Tongue (tissue), 2 donors: Measurements from ENCODE around the gene EEA1. TPM values are rescaled to one million over a fixed set of nuclear protein-coding genes. Genes with fewer than 3 reads are reported as not detected.

Experiments
- DNase-seq: peaks from one replicate; pipeline ENCODE4 v3.0.0-alpha.2; 2015
- total RNA-seq: library from RNA; depleted of rRNA; stranded (reverse); fragments of >200 nt; gene quantifications from one replicate; pipeline ENCODE4 v1.2.3, GENCODE V29; 2014

The EEA1 gene
- total RNA-seq, 1 donor from 2014 or later, result 43.8 TPM

DNA sequence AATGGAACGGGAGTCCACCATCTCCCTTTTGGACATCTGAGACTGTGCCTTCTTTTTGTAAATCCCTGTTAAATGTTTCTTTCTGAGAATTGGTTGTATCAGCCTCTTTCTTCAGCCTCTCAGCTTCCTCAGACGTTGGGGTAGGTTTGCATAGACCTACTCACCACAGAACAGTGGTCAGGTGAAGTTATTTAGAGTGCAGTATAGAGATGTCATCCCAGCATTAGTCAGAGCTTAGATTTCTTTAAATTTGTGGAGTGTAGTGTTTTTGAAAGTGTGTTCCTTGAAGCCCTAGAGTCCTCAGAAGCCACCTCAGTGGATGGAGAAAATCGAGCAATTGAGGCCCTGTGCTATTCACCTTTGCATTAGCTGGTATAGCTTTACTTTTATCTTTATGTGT is 8.9 kb upstream of the EEA1 start:
- no peak for DNase-seq

DNA sequence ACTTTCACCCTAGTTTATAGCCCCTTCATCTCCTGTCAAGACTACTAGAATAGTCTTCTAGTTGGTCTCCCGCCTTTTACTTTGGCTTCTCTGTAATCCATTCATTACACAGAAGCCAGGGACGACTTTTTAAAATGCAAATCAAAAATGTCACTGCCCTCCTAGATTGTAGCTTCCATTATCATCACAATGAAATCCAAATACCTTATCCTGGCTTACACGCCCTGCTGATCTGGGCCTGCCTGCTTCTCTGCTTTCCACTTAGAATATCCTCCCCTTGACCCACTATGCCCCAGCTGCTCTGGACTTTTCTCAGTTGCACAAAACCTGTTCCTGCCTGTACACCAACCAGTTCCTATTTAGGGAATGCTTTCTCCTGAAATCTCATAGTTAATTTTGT is 4.5 kb upstream of the EEA1 start:
- DNase-seq, result no peak

DNA sequence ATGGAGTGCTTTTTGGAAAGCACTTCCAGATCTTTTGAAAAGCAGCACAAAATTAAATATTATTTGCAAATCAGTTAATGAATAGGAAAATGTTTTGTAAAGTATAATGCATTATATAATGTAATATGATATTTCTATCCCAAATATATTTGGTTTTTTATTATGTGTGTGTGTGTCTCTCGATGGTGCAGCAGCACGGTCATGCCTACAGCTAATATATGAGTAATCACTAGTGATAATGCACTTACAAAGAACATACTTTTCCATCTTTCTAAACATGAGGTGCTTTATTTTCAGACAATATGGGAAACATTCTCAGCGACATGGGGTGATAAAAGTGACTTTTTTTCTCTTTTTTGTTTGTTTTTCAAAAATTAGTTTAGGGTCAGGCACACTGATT is 1.3 kb upstream of the EEA1 start:
- DNase-seq, result no peak

DNA sequence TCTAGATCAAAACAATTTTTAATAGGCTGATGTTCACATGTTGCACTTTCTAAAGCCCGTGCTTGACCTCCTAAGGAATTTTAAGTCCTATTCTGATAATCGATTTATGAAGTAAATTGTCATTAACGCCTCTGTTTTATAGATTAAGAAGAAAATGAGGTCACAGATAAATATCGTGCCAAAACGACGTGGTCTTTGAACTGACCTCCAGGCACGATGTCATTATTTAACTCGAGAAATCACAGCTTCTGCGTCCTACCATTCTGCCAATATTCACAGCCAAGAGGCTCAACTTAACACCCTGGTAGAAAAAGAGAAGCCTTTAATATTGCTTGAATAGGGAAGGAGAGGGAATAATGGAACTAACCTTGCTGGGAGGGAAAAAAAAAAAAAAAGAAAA is 888 bp upstream of the EEA1 start:
- DNase-seq, result peak; percentile 40

DNA sequence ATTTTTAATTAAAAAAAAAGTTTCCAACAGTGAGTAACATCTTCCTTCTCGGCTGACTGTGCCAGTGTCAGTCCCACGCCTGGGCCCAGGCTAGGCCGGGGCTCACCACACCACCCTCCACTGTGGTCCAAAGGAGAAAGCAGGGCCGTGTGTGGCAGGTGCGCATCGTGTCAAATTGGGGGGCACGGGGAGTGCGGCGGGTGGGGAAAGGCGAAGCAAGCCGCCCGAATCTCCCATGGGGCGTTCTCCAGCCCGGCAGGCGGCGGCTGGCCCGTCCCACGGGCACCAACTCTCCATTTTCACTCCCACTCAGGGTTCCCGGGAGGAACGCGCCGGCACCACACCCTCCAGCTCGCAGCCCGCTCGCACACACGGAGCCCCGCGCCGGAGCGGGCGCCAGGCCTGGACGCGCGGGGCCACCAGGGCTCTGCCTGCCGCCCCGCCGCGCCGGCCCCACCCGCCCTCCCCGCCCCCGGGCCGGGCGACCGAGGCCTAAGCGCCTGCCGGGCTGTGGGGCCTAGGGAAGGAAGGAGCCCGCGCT is 604 bp downstream of the EEA1 start:
- peak; percentile 53 for DNase-seq

DNA sequence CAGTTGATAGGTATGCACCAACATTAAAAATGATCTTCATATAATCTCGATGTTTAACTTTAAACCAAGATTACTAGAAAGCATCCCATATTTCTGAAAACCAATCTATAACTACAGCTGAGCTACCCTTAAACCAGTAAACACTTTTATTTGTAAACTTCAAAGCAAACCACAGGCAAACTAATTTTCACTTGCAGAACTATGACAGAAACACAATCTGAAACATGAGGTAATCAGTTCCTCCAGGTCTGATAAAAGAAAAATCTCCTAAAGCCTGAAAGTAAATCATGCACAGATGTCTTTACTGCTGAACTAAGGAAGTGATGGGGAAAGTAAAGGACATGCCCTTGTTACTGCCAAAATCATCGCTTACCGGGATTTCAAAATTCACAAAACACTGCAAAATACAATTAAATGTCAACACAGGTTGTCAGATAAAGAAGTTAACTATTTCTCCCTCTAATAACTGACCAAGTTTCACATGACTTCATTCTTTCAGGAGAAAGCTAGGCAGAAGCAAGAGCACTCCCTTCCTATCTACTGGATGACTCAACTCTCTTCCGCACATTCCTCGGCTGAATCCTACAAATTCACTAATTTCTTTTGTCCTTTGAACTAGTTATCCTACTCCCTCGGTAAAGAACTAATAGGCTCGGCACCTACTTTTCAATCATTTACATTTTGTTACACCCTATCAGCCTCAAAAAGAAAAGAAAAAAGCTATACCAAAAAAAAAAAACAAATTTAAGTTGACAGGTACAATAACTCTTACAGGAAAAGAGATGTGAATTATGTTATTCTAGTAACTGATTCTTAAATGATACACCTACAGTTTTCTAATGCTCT is 1.4 kb downstream of the EEA1 start:
- peak; percentile 49 for DNase-seq

DNA sequence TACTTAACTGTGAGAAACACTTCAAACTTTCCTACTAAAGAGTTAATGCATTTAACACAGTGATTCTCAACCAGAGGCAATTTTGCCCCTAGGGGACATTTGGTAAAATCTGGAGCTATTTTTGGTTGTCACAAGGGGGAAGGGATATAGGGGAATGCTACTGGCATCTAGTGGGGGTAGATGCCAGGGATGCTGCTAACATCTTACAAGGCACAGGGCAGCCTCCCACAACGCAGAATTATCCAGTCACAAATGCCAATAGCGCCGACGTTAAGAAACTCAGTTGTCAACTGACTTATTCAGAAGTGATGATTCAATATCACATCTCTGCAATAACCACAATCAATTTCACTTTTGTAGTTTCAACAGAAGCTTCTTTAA is 2.0 kb downstream of the EEA1 start:
- DNase-seq, result peak; percentile 56

DNA sequence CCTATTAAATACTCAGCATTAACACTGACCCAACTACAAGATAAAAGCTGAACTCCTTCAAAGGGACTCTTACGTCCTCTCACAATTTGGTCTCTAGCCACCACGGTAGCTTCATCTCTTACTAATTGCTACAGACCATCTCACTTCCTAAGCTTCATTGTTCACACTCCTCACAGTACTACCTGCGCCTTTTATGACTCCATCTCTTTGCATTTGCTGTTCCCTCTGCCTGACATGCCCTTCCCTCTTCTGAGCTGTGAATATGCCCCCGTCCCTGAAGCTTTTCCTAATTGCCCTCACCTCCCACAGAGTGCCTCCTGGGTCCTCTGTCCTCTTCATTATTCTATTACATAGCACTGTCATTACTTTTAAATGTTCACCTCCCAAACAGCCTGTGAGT is 2.5 kb downstream of the EEA1 start:
- DNase-seq, result no peak

DNA sequence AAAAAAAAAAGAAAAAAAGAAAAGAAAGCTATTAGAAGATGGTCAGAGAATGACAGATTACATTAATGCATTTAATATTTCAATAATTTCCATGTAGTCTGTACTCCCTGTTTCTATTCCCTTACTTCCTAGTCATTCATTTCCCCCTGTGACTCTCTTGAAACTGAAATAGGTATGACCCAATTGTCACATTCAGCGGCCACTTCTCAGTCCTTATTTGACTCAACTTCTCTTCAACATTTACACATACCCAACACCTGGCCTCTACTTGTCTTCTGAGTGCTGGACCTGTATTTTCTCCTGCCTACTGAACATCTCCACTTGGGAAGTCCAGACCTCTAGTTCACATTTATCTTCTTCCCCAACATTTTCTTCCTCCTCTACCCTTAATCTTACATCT is 7.2 kb downstream of the EEA1 start:
- DNase-seq, result no peak

DNA sequence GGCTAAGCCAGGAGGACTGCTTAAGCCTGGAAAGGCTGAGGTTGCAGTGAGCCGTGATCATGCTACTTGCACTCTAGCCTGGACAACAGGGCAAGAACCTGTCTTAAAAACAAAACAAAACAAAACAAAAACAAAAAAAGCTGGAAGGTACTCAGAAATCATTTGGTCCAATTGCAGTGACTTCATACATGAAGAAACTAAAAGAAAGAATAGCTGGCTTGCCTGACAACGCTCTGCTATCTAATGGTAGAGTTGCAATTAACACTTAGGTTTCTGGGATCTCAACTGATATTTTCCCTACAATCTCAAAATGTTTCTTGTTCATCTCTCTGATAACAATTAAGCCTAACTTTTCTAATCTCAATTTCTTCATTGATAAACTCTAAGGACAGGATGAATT is 13.7 kb downstream of the EEA1 start:
- DNase-seq, result no peak

DNA sequence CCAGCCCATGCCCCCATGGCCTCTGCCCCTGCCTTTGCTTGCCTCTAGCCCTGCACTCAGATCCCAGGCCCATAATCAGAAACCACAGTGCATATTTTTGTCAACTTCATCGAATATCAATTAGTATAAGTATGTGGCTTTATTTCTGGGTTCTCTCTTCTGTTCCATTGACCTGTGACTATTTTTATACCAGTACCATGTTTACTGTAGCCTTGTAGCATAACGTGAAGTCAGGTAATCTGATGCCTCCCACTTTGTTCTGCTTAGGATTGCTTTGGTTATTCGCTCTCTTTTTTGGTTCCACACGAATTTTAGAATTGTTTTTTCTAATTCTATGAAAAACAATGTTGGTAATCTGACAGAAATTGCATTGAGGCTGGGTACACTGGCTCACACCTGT is 14.9 kb downstream of the EEA1 start:
- no peak for DNase-seq

DNA sequence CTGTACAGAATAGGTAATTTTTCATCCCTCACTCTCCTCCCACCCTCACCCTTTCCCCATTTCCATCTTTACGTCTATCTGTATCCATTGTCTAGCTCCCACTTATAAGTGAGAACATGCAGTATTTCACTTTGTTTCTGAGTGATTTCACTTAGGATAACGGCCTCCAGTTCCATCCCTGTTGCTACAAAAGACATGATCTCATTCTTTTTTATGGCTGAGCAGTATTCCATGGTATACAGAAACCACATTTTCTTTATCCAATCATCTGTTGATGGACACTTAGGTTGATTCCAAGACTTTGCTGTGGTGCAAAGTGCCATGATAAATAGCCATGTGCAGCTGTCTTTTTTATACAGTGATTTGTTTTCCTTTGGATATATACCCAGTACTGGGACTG is 16.4 kb downstream of the EEA1 start:
- no peak for DNase-seq

DNA sequence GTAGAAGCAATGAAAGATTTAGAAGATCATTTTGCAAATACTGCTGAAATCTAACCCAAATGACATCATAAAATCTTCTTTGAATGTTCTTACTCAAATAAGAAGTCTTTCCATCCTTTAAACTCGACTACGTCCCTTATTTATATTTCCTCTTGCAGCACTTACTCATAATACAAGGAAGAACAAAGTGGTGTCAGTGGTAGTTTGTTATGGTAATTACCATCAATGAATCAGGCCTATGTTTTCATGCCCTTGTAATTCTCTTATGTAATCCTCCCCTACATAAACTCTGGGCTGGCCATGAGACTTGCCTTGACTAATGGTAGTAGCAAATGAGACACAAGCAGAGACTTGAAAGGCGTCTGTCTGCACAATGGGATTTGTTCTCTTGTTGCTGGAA is 17.0 kb downstream of the EEA1 start:
- no peak for DNase-seq

DNA sequence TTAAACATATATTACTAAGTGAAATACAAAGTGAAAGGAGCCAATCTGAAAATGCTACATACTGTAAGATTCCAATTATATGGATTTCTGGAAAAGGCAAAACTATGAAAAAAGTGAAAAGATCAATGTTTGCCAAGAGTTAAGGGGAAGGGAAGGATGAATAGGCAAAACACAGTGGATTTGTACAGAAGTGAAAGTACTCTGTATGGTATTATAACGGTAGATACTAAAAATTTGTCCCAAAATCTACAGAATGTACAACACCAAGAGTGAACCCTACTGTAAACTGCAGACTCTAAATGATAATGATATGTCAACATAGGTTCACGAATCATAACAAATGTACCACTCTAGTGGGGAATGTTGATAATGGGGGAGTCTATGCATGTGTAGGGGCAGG is 17.8 kb downstream of the EEA1 start:
- DNase-seq, result no peak

DNA sequence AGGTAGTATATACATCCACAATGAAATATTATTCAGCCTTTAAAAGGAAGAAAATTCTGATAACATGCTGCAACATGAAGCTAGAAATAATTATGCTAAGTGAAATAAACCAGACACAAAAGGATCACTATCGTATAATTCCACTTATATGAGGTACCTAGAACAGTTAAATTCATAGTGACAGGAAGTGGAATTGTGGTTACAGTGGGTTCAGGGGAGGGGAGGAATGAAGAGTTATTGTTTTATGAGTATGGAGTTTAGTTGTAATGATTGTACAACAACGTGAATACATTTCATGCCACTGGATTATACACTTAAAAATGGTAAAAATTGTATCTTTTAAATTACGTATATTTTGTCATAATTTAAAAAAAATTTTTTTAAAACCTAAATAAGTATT is 21.0 kb downstream of the EEA1 start:
- DNase-seq, result no peak

DNA sequence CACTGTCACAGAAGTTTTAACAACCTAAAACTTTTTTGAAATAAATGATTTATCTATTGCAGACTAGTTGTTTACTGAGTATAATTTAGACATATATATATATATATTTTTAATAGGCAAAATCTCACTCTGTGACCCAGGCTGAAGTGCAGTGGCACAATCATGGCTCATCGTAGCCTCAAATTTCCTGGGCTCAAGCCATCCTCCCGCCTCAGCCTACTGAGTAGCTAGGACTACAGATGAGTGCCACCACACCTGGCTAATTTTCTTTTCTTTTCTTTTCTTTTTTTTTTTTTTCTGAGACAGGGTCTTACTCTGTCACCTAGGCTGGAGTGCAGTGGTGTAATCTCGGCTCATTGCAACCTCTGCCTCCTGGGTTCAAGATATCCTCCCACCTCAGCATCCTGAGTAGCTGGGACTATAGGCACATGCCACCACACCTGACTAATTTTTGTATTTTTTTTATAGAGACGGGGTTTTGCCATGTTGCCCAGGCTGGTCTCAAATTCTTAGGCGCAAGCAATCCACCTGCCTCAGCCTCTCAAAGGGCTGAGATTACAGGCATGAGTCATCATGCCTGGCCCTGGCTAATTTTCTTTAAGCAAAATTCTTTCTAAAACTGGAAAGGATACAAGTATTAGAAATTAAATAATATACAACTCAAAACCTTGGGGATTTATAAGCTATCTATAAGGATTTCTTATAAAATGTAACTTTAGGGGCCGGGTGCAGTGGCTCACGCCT is 23.1 kb downstream of the EEA1 start:
- DNase-seq, result no peak

DNA sequence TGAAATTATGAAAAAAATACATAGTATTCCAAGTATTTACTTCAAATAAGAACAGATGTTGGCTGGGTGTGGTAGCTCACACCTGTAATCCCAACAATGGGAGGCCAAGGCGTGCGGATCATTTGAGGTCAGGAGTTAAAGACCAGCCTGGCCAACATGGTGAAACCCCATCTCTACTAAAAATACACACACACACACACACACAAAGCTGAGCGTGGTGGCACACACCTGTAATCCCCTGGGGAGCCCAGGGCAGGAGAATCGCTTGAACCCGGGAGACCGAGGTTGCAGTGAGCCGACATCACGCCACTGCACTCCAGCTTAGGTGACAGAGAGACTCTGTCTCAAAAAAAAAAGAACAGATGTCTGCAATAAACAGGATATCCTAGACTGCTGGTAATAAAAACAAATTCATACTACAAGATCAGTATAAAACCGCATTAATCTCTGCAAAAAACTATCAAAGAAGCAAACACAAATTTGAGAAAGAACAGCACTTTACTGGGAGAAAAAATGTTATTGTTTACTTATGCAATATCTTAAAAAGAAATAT is 23.8 kb downstream of the EEA1 start:
- DNase-seq, result no peak

DNA sequence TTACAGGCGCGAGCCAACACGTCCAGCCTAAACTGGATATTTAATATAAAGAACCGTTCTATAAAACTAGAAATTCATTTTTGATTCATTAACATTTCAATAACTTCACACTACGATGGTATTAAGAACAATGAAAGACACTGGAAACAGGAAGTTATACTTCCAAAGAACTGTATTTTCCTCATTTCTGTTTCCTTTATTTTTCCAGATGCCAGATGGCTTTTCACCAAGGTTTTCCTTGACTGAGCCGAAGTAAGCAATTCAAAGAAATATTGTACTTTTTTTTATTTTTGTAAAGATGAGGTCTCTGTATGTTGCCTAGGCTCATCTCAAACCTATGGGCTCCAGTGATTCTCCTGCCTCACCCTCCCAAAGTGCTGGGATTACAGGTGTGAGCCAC is 28.2 kb downstream of the EEA1 start:
- DNase-seq, result no peak

DNA sequence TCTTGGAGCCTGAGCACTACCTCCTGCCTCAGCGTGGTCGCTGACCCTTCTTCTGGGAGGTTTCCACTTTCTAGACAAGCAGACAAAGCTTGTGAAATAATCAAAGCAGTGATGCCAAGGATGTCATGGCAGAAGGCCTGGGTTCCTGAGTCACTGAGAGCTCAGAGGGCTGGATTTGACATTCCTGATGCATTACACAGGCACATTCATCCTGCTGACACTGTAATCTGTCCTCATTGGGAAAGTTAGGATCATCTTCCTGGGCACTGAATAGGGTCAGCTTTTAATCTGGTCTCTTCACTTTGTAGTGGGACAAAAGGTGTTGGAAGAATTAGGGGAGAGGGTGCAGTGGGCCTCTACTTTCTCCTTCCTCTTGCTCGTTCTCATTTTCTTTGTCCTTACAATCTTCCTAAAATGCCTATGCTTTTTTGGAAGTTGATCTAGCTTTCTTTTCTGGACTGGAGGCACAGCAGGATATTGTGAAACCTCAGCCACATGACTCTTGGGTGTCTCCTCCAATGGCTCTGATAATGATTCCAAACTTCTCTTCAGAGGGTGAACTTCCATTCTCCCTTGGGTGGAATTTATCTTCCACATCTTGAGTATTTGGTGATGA is 29.6 kb downstream of the EEA1 start:
- peak; percentile 57 for DNase-seq

DNA sequence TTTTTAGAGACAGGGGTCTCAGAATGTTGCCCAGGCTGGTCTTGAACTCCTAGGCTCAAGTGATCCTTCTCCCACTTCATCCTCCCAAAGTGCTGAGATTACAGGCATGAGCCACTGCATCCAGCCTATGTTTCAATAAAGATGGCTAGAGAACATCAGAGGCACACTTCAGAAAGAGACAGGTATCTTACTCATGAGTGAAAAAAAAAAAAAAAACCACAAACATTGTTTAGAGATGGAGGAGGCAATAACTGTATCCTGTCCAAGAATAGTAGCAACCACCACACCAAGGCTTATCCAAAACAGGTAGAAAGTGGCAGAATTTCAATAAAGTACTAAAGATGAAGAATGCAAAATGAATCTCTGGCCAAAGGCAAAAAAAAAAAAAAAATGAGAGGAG is 30.3 kb downstream of the EEA1 start:
- no peak for DNase-seq

DNA sequence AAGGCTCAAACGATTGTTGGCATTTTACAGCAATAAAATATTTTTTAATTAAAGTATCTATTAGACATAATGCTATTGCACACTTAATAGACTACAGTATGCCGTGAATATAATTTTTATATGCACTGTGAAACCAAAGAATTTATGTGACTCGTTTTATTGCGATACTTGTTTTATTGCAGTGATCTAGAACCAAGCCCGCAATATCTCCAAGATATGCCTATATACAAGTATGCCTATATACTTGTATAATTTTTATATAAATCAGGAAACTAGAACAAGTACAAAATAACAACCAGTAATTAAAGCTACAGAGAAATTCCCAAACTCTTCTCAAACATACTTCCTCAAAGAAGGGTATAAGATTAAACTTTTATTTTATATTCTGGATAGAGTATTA is 31.3 kb downstream of the EEA1 start:
- DNase-seq, result no peak

DNA sequence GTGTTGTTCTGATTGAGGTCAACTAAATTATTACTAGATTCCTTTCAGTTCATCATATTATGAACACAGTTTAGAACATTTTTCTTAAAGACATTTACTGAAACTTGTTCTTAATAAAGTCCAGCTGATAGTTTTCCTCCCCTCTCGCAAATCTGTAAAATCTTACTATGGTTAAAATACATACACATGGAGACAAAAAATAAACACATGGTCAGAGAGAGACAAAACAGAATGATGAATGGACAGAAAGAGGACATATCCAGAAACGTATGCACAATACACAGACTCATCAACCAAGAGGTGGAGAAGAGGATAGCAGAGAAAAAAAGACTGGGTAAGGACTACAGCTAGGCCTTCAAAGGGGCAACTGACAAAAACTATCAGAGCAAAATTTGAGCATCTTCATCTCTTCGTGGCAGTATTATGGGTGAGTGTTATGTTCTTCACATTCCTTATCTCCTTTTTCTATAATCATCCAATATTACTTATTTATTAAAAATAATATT is 38.4 kb downstream of the EEA1 start:
- DNase-seq, result no peak

DNA sequence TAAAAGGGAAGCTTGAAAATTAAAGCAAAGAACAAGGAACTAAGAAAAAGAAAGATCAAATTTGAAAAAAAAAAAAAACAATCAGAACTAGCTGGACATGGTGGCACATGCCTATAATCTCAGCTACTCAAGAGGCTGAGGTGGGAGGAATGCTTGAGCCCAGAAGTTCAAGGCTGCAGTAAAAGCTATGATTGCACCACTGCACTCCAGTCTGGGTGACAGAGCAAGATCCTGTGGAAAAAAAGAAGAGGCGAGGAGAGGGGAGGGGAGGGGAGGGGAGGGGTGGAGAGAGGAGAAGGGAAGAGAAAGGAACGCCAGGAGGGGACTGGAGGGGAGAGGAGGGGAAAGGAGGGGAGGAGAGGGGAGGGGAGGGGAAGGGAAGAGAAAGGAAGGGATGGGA is 43.0 kb downstream of the EEA1 start:
- DNase-seq, result no peak
